SK-N-SH treated with all-trans-retinoic acid at 6 μM for 48 hours (cell line): ENCODE data around the gene DUSP16.

Experiments used
- ATAC-seq: fragments of 200-7000 bp; cut with Tn5 transposase; 3 replicates; pipeline ENCODE4 v1.9.1; 2020; ENCODE audit warnings: mild to moderate bottlenecking, moderate library complexity
- BACH2 ChIP-seq: fragments of 250-450 bp; sonication (Bioruptor Pico); IDR thresholded peaks from 2 replicates; pipeline ENCODE4 v1.9.0; 2021; ENCODE audit warnings: mild to moderate bottlenecking, borderline replicate concordance
- CSDC2 ChIP-seq: fragments of 250-450 bp; sonication (Bioruptor Pico); IDR thresholded peaks from 2 replicates; pipeline ENCODE4 v1.5.0; 2020; ENCODE audit warnings: mild to moderate bottlenecking, moderate library complexity
- CSRNP3 ChIP-seq: fragments of 250-450 bp; sonication (Bioruptor Pico); IDR thresholded peaks from 2 replicates; pipeline ENCODE4 v1.5.1; 2021; ENCODE audit warnings: mild to moderate bottlenecking, moderate library complexity
- ESRRG ChIP-seq: fragments of 250-450 bp; sonication (Bioruptor Pico); IDR thresholded peaks from 2 replicates; pipeline ENCODE4 v1.6.1; 2021; ENCODE audit warnings: mild to moderate bottlenecking
- GLIS3 ChIP-seq: fragments of 250-450 bp; sonication (Bioruptor Pico); IDR thresholded peaks from 2 replicates; pipeline ENCODE4 v1.5.0; 2020; ENCODE audit warnings: mild to moderate bottlenecking, moderate library complexity
- ISL1 ChIP-seq: fragments of 250-450 bp; sonication (Bioruptor Pico); IDR thresholded peaks from 2 replicates; pipeline ENCODE4 v2.1.2; 2022; ENCODE audit warnings: mild to moderate bottlenecking, moderate library complexity
- OSR1 ChIP-seq: fragments of 250-450 bp; sonication (Bioruptor Pico); IDR thresholded peaks from 2 replicates; pipeline ENCODE4 v1.8.0; 2022; ENCODE audit warnings: moderate library complexity, mild to moderate bottlenecking, inconsistent platforms
- PATZ1 ChIP-seq: fragments of 250-450 bp; sonication (Bioruptor Pico); IDR thresholded peaks from 2 replicates; pipeline ENCODE4 v1.8.0; 2020; ENCODE audit warnings: mild to moderate bottlenecking, moderate library complexity, borderline replicate concordance
- PPARA ChIP-seq: fragments of 250-450 bp; sonication (Bioruptor Pico); IDR thresholded peaks from 2 replicates; pipeline ENCODE4 v1.5.0; 2020; ENCODE audit warnings: mild to moderate bottlenecking, borderline replicate concordance
- SNAI2 ChIP-seq: fragments of 250-450 bp; sonication (Bioruptor Pico); IDR thresholded peaks from 2 replicates; pipeline ENCODE4 v1.5.0; 2020; ENCODE audit warnings: mild to moderate bottlenecking, moderate library complexity
- TCF4 ChIP-seq: fragments of 250-450 bp; sonication (Bioruptor Pico); IDR thresholded peaks from 2 replicates; pipeline ENCODE4 v1.8.0; 2021; ENCODE audit warnings: mild to moderate bottlenecking, moderate library complexity, borderline replicate concordance
- TOX ChIP-seq: fragments of 250-450 bp; sonication (Bioruptor Pico); IDR thresholded peaks from 2 replicates; pipeline ENCODE4 v1.8.0; 2021; ENCODE audit warnings: mild to moderate bottlenecking, moderate library complexity, borderline replicate concordance
- TSHZ2 ChIP-seq: fragments of 250-450 bp; sonication (Bioruptor Pico); IDR thresholded peaks from 2 replicates; pipeline ENCODE4 v1.5.0; 2020; ENCODE audit warnings: mild to moderate bottlenecking, moderate library complexity
- ZC3H10 ChIP-seq: fragments of 250-450 bp; sonication (Bioruptor Pico); IDR thresholded peaks from 2 replicates; pipeline ENCODE4 v1.5.1; 2021; ENCODE audit warnings: mild to moderate bottlenecking, moderate library complexity
- ZFP3 ChIP-seq: fragments of 250-450 bp; sonication (Bioruptor Pico); IDR thresholded peaks from 2 replicates; pipeline ENCODE4 v1.5.0; 2020; ENCODE audit warnings: mild to moderate bottlenecking, moderate library complexity
- ZNF565 ChIP-seq: fragments of 450-650 bp; formaldehyde crosslinking; conservative IDR thresholded peaks from 2 replicates; pipeline ENCODE4 v1.5.0; 2020; ENCODE audit warnings: low read depth, mild to moderate bottlenecking, moderate library complexity
- ZNF70 ChIP-seq: fragments of 450-650 bp; formaldehyde crosslinking; IDR thresholded peaks from 2 replicates; pipeline ENCODE4 v1.5.0; 2020; ENCODE audit warnings: mild to moderate bottlenecking, moderate library complexity
- ZNF8 ChIP-seq: fragments of 450-650 bp; formaldehyde crosslinking; IDR thresholded peaks from 2 replicates; pipeline ENCODE4 v1.5.0; 2020; ENCODE audit warnings: mild to moderate bottlenecking, moderate library complexity

DUSP16 gene

GRCh38 chr12:12542286-12542685 lies 20.4 kb downstream of the DUSP16 start:
- no peak for ATAC-seq
- TF ChIP-seq ZNF8 (CRISPR knock-in tag) (no peak), ZFP3 (CRISPR knock-in tag) (no peak), BACH2 (CRISPR knock-in tag) (no peak), OSR1 (CRISPR knock-in tag) (no peak), ZC3H10 (CRISPR knock-in tag) (no peak), ISL1 (CRISPR knock-in tag) (no peak), ZNF565 (CRISPR knock-in tag) (no peak), TSHZ2 (CRISPR knock-in tag) (no peak), TCF4 (CRISPR knock-in tag) (no peak), TOX (no peak), PPARA (CRISPR knock-in tag) (no peak), GLIS3 (no peak), CSDC2 (CRISPR knock-in tag) (no peak), ESRRG (CRISPR knock-in tag) (no peak), PATZ1 (no peak)

GRCh38 chr12:12541782-12542181 lies 20.9 kb downstream of the DUSP16 start:
- no peak for ATAC-seq
- TF ChIP-seq ESRRG (CRISPR knock-in tag) (no peak), TSHZ2 (CRISPR knock-in tag) (no peak), ZFP3 (CRISPR knock-in tag) (no peak), CSDC2 (CRISPR knock-in tag) (no peak), OSR1 (CRISPR knock-in tag) (no peak), SNAI2 (no peak), ZNF70 (CRISPR knock-in tag) (no peak), TCF4 (CRISPR knock-in tag) (no peak), CSRNP3 (CRISPR knock-in tag) (no peak), GLIS3 (no peak), ZC3H10 (CRISPR knock-in tag) (no peak), BACH2 (CRISPR knock-in tag) (no peak)

- TF ChIP-seq ZNF565 (CRISPR knock-in tag) (no peak), PATZ1 (no peak)
- ATAC-seq, result no peak
These were observed 22.2 kb downstream of the DUSP16 start for GRCh38 chr12:12540261-12541013.
